Nucleus accumbens (tissue), 56 donors: ENCODE measurements around the gene SCYGR7.
"Not testable (repeated sequence)": the region's sequence is repeated elsewhere in the genome, so short reads cannot be mapped to it uniquely, and the experiment has no call there.

Experiments used
- DNase-seq, 56 donors: peaks; one replicate each; lab custom pipeline; 2025; lab: John Stamatoyannopoulos, UW

SCYGR7 gene

GRCh38 chr2:227756261-227756660 is 28.1 kb downstream of the SCYGR7 start:
- DNase-seq, result not testable (repeated sequence)

GRCh38 chr2:227759411-227760118 is 31.4 kb downstream of the SCYGR7 start:
- DNase-seq, result no peak

DNA sequence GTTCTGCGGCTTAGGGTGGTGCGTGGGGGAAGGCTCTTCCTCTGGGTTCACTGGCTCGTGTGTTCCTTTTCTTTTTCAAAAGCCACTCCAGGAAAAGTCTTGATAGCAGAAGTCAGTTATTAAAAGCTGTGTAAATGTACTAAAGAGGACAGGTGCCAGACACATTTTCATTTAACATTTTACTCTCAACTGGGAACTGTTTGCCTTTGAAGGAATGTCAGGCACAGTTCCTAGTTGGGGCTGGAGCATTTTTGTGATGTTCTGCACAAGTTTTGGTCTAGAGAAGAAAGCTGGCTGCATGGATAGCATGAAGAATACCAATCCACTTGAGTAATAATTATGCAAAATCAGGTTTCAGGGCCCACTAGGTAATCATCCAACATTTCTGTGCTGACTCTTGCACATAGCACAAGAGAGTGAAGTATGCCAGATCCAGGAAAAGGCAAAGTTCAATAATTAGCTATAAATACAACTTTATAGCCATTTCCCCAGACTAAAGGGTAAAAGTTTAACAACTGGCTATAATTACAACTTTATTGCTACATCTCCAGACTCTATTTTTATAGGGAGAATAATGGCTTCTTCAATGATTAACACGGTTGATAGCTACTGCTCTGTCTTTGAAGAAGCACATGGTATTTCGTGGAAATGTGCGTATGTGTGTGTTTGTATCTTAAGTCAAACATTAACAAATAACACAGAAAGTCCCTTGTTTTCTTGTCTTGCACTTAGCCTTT is 33.8 kb downstream of the SCYGR7 start:
- no peak for DNase-seq

DNA sequence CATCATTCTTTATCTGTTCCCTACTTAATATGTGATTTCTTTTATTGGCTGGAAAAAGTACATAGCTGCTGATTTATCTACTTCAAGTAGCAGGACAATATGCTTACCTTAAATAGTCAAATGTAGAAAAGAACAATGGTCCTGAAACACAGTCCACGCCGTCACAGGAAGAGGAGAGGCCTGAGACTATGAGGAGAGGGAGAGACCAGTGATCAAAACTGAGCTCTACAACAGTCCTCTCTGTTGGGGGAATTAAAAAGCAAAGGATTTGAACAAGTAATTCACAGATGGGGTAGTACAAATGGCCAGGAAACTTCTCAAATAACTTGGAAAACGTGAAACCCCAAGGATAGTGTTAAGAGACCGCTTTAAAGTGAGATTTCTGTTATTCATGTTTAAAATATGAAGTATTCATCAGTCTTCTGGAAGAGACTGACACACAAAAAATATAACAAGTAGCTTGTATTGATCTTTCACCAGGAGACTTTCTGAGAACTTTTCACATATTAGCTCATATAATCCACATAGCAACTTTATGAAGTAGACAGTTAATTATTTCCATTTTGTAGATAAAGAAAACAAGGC is 37.7 kb downstream of the SCYGR7 start:
- DNase-seq, result no peak

DNA sequence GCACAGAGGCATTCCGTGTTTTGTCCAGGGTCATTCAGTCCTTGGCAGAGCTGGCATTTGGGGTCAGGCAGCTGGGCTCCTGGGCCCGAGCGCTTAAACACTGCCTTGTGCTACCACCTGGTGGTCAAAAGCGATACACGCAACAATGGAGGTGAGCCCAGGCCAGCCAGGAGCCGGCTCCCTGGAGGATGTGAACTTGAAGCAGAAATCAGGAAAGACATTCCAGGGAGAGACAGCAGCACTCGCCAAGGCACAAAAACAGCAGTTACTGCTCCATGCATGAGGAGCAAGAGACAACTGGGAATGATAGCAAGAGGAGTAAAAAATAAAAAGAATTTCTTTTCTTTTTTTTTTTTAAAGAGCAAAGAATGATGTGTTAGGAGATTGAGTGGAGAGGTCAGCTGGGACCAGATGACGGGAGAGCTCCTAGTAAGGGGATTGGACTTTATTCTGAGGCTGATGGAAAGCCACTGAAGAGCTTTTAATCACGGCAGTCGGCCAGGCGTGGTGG is 38.3 kb downstream of the SCYGR7 start:
- DNase-seq, result peak in 52 of 56 donors; percentile 6 to 85 (median 57)

- no peak for DNase-seq
Observed at GRCh38 chr2:227767830-227768229, 39.7 kb downstream of the SCYGR7 start.

DNA sequence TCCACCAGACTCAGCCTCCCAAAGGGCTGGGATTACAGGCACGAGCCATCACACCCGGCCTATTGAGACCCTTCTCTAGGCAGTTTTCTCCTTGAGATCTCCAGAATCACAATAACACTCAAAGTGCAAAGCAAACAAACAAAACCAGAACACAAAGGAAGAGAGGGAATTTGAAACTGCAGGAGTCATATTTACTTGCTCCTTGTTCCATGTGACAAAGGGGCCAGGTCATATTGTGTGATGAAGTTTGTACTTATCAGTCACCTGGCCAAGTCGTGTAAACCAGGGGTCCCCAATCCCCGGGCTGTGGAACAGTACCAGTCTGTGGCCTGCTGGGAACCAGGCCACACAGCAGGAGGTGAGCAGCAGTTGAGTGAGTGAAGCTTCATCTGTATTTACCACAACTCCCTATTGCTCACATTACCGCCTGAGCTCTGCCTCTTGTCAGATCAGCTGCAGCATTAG is 44.1 kb downstream of the SCYGR7 start:
- DNase-seq, result no peak

DNA sequence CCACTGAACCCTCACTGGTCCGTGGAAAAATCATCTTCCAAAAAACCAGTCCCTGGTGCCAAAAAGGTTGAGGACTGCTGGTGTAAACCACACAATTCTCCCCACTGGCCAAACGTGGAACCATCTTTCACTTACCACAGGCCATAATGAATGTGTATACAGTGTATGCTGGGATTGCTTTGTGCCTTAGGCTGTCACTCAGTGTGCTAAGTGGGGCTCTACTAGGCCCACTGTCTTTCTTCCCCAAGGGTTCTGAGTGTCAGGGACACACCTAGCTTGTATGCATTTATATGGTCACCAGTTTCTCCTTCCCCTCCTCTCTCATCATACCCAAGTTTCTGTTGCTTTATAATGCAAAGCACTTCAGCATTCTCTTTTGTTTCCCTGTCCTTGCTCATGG is 44.8 kb downstream of the SCYGR7 start:
- DNase-seq, result no peak

DNA sequence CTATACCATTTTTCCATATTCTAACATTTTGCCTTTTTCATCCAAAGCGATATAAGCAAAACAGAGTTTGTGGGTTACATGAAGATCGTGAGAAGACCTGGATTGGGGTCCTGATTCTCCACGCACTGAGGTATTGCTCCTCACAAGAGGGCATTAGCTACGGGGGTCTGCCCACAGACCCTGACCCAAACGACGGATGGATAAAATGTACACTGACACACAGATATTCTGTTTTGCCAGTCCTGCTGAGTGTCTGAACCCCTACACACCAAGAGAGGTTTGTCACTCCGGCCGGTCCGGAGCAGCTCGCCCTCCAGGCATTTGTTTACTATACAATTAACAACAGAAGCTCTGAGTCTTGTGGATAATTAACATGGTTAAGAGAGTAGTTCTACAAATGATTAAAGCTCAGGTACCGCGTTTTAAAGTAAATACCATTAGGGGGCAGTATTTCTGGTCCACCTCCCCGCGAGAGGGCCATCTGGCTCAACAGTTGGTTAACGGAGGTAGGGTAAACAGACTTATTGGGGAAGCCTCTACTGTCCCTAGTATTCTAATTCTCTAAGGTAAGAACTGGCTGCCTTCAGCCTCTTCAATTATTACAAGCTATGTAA is 46.0 kb downstream of the SCYGR7 start:
- no peak for DNase-seq

GRCh38 chr2:227774895-227775842 is 47.0 kb downstream of the SCYGR7 start:
- no peak for DNase-seq
